Activated B cell treated with CpG ODN at 0.5 μM for 24 hours (primary cell): ENCODE data around the gene ZNF292. TPM values are rescaled to one million over a fixed set of nuclear protein-coding genes. Genes with fewer than 3 reads are reported as not detected.
"Not testable (repeated sequence)": the region's sequence is repeated elsewhere in the genome, so short reads cannot be mapped to it uniquely, and the experiment has no call there.

ENCODE experiments used
- ATAC-seq: fragments of 200-7000 bp; cut with Tn5 transposase; one replicate; pipeline ENCODE4 v1.10.0; 2021; ENCODE audit warnings: low read depth, mild to moderate bottlenecking, moderate library complexity
- CTCF ChIA-PET: fragments of 350-600 bp; sonication (Branson Sonifier 250); formaldehyde crosslinking; loops from one replicate; lab custom pipeline; 2021; ENCODE audit warnings: antibody characterized with exemption; lab: Charles Lee
- POLR2A ChIA-PET: fragments of 350-600 bp; sonication (Branson Sonifier 250); formaldehyde crosslinking; loops from one replicate; lab custom pipeline; 2021; ENCODE audit warnings: antibody characterized with exemption; lab: Charles Lee
- DNase-seq: peaks from one replicate; pipeline ENCODE4 v3.0.0; 2022
- H3K27ac Mint-ChIP-seq: one replicate; pipeline ENCODE4 v1.8.0; 2020; ENCODE audit warnings: mixed read lengths
- H3K27me3 Mint-ChIP-seq: one replicate; pipeline ENCODE4 v1.8.0; 2021; ENCODE audit warnings: mixed read lengths
- H3K36me3 Mint-ChIP-seq: one replicate; pipeline ENCODE4 v1.8.0; 2021; ENCODE audit warnings: low read depth, mixed read lengths
- H3K4me1 Mint-ChIP-seq: one replicate; pipeline ENCODE4 v1.8.0; 2021; ENCODE audit warnings: mixed read lengths
- H3K4me3 Mint-ChIP-seq: one replicate; pipeline ENCODE4 v1.8.0; 2020; ENCODE audit warnings: mild to moderate bottlenecking, mixed read lengths
- H3K9me3 Mint-ChIP-seq: one replicate; pipeline ENCODE4 v1.8.0; 2020; ENCODE audit warnings: mixed read lengths
- CTCF ChIP-seq: fragments of 200-600 bp; IDR thresholded peaks from one replicate; pipeline ENCODE4 v1.8.0; 2022; ENCODE audit warnings: antibody characterized with exemption, mild to moderate bottlenecking
- intact Hi-C: fragments of 100-400 bp; cut with micrococcal nuclease; formaldehyde crosslinking; loops from one replicate; pipeline ENCODE4 v1.15.1; 2024
- total RNA-seq: library from RNA; stranded (reverse); gene quantifications from 2 replicates; pipeline ENCODE4 v1.2.3, GENCODE V29; 2022

The ZNF292 gene
- total RNA-seq, 1 donor from 2014 or later = 66.6 TPM

DNA sequence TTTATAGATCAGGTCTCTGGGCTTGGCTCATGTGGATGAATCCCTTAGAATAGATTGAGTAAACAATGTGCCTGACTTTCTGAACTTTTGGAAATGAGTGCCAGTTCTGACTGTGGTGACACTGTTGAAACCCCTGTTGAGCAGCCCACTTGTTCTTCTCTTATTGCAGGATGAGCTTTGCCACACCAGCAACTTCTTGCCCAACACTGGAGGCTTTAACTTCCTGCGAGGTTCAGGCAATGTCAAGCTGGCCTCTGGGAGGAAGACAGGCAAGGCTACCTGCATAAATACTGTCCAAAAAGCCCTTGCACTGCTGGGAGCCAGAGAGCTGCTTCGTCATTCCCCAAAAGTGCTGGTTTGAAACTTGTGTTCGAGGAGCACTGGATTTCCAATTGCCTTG is 134.2 kb downstream of the ZNF292 start:
- POLR2A ChIA-PET = no interaction called here
- TF ChIP-seq CTCF = no peak

DNA sequence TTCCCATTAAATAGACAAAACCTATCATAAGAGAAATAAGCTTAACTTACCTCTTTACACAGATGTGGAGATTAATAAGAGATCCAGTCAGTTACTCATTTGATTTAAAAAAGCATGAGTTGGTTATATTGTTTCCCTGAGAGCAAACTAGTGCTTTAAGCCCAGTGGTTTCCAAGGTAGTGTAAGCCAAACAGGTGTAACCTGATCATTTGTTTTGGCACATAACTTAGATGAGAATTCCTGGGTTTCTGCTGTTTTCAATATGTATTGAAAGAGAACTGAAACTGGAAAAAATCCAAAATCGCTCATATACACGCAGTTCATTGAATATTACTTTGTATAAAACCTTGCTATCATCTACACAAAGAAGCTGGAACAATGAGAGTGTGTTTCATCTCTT is 136.5 kb downstream of the ZNF292 start:
- ChIA-PET CTCF (no interaction called here), POLR2A (no interaction called here)
- no peaks in the 10 kb centered on the region for H3K9me3 Mint-ChIP-seq
- H3K27me3 Mint-ChIP-seq = peaks cover 29% of the 10 kb centered on the region
- H3K36me3 Mint-ChIP-seq = no peaks in the 10 kb centered on the region
- H3K4me3 Mint-ChIP-seq = no peak overlapping the region
- no peak for DNase-seq
- TF ChIP-seq CTCF = no peak
- H3K4me1 Mint-ChIP-seq = no peaks in the 10 kb centered on the region
- no peak for ATAC-seq
- intact Hi-C loops = no loop called here
- H3K27ac Mint-ChIP-seq = no peak overlapping the region

More for the DNA sequence above, 134.2 kb downstream of the ZNF292 start:
- Mint-ChIP-seq H3K27me3 (peaks cover 26% of the 10 kb centered on the region), H3K9me3 (no peaks in the 10 kb centered on the region), H3K27ac (no peak overlapping the region), H3K4me1 (no peaks in the 10 kb centered on the region), H3K4me3 (no peak overlapping the region), H3K36me3 (no peaks in the 10 kb centered on the region)
- intact Hi-C loops = no loop called here
- DNase-seq (no peak), ATAC-seq (no peak)
- CTCF ChIA-PET = no interaction called here

GRCh38 chr6:87293526-87293925 is 138.2 kb downstream of the ZNF292 start:
- ChIA-PET CTCF (no interaction called here), POLR2A (no interaction called here)
- ATAC-seq (no peak), DNase-seq (no peak)
- Mint-ChIP-seq H3K4me3 (no peak overlapping the region), H3K4me1 (no peaks in the 10 kb centered on the region), H3K36me3 (no peaks in the 10 kb centered on the region), H3K27me3 (peaks cover 30% of the 10 kb centered on the region), H3K9me3 (no peaks in the 10 kb centered on the region), H3K27ac (no peak overlapping the region)
- intact Hi-C loops = no loop called here
- no peak for TF ChIP-seq CTCF

- no peak for ATAC-seq
- Mint-ChIP-seq H3K9me3 (no peaks in the 10 kb centered on the region), H3K4me1 (no peaks in the 10 kb centered on the region), H3K27ac (no peak overlapping the region), H3K27me3 (peaks cover 38% of the 10 kb centered on the region), H3K36me3 (no peaks in the 10 kb centered on the region), H3K4me3 (no peak overlapping the region)
- no peak for TF ChIP-seq CTCF
- CTCF ChIA-PET = no interaction called here
- DNase-seq = no peak
- POLR2A ChIA-PET = no interaction called here
- intact Hi-C loops = no loop called here
Observed at GRCh38 chr6:87297119-87297518, 141.8 kb downstream of the ZNF292 start.

DNA sequence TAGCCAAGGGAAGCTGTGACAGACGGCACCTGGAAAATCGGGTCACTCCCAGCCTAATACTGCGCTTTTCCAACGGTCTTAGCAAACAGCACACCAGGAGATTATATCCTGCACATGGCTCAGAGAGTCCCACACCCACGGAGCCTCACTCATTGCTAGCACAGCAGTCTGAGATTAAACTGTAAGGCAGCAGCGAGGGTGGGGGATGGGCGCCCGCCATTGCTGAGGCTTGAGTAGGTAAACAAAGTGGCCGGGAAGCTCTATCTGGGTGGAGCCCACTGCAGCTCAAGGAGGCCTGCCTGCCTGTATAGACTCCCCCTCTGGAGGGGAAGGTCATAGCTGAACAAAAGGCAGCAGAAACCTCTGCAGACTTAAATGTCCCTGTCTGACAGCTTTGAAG is 145.9 kb downstream of the ZNF292 start:
- intact Hi-C loops = not testable (repeated sequence)

DNA sequence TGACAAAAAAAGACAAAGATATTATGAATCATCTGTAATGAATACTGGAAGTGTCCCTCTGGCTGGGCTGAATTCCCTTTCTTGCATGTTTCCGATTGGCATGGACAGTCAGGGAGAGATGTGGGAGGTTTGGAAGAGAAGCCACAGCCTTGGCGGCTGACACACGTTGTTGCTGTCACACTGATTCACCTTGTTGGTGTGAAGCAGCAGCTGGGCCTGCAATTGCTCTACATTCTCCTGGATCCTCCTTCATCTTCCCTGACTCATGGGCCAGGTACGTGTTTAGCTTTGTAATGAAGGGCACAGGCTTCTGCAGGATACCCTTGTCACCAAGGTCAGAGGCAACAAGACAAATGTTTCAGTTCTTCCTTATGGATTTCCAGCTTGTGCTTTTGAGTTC is 153.6 kb downstream of the ZNF292 start:
- peaks cover 19% of the 10 kb centered on the region for H3K27me3 Mint-ChIP-seq
- no peaks in the 10 kb centered on the region for H3K36me3 Mint-ChIP-seq
- intact Hi-C loops = no loop called here
- no peak for TF ChIP-seq CTCF
- no peaks in the 10 kb centered on the region for H3K4me1 Mint-ChIP-seq
- ATAC-seq = no peak
- no peak for DNase-seq
- CTCF ChIA-PET = no interaction called here
- H3K27ac Mint-ChIP-seq = no peak overlapping the region
- no peak overlapping the region for H3K4me3 Mint-ChIP-seq
- peaks cover 5% of the 10 kb centered on the region for H3K9me3 Mint-ChIP-seq
- POLR2A ChIA-PET = no interaction called here

More for the DNA sequence above, 145.9 kb downstream of the ZNF292 start:
- H3K4me1 Mint-ChIP-seq, CTCF ChIA-PET, DNase-seq, POLR2A ChIA-PET, H3K36me3 Mint-ChIP-seq, H3K4me3 Mint-ChIP-seq, H3K9me3 Mint-ChIP-seq, ATAC-seq, H3K27ac Mint-ChIP-seq: not testable (repeated sequence)
- H3K27me3 Mint-ChIP-seq = peaks cover 35% of the 10 kb centered on the region
